ENCODE results near the gene UNC13B. TPM values are rescaled to one million over a fixed set of nuclear protein-coding genes. Genes with fewer than 3 reads are reported as not detected.
"Not testable (repeated sequence)": the region's sequence is repeated elsewhere in the genome, so short reads cannot be mapped to it uniquely, and the experiment has no call there.

Gene UNC13B
- total RNA-seq, 2 experiments from 2014 or later, result 0.64 to 1.1 TPM

DNA sequence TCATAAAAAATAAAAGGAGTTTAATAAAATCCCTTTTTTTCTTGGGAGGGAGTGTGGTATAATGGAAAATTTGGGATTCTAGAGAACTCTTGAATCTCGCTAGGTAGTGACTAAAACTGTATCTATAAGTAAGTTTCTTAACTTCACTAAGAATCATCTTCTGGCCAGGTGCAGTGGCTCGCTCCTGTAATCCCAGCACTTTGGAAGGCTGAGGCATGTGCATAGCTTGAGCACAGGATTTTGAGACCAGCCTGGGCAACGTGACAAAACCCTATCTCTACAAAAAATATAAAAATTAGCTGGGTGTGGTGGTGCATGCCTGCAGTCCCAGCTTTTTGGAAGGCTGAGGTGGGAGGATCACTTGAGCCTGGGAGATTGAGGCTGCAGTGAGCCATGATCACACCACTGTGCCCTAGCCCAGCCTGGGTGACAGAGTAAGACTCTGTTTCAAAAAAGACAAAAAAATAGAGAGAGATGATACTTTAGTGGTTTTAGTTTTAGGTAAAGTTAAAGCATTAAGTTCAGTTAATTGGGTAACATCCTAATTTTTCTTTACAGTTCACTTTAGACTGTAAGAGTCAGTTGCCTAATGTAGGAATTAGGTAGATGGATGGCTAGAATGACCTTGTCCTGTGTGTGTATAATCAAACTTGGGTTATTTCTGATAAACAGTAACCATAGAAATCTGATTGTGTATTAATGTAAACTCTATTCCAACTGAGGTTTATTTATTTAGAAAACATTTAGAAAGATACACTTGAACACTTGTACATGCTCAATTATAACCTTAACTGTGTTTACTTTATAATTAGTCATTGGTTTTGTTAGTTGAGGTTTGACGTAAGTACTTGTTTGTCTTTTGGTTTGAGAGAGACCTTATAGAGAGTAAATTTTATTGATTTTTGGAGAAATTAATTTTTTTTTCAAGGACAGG is 17.8 kb downstream of the UNC13B start:
- no peak for DNase-seq
- H3K27ac Mint-ChIP-seq, result no peak overlapping the region
- H3K4me3 Mint-ChIP-seq, result no peak overlapping the region
- no peaks in the 10 kb centered on the region for H3K27me3 Mint-ChIP-seq
- POLR2A ChIA-PET, result no interaction called here
- H3K9me3 Mint-ChIP-seq, result no peaks in the 10 kb centered on the region
- no peaks in the 10 kb centered on the region for H3K4me1 Mint-ChIP-seq
- no peak for ATAC-seq (ENCODE audit: low read depth)
- no peaks in the 10 kb centered on the region for H3K36me3 Mint-ChIP-seq

DNA sequence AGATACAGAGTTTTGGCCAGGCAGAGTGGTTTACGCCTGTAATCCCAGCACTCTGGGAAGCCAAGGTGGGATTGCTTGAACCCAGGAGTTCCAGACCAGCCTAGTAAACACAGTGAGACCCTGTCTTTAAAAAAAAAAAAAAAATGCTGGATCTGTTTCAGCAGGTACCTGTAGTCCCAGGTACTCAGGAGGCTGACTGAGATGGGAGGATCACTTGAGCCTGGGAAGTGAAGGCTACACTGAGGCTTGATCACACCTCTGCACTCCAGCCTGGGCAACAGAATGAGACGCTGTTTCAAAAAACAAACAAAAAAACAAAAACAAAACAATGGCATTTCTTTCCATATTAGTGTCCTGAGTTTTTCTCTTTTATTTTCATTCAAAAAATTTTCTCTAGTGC is 19.0 kb downstream of the UNC13B start:
- H3K9me3 Mint-ChIP-seq, result no peaks in the 10 kb centered on the region
- H3K36me3 Mint-ChIP-seq, result no peaks in the 10 kb centered on the region
- no peaks in the 10 kb centered on the region for H3K27me3 Mint-ChIP-seq
- H3K4me1 Mint-ChIP-seq, result no peaks in the 10 kb centered on the region
- no peak overlapping the region for H3K4me3 Mint-ChIP-seq
- ATAC-seq (ENCODE audit: low read depth) (no peak), DNase-seq (no peak)
- no peak overlapping the region for H3K27ac Mint-ChIP-seq
- POLR2A ChIA-PET, result no interaction called here

DNA sequence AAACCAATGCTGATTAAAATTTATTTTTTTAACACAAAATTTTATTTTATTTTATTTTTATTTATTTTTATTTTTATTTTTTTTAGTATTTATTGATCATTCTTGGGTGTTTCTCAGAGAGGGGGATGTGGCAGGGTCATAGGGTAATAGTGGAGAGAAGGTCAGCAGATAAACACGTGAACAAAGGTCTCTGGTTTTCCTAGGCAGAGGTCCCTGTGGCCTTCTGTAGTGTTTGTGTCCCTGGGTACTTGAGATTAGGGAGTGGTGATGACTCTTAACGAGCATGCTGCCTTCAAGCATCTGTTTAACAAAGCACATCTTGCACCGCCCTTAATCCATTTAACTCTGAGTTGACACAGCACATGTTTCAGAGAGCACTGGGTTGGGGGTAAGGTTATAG is 20.6 kb downstream of the UNC13B start:
- H3K9me3 Mint-ChIP-seq; H3K27ac Mint-ChIP-seq; H3K4me1 Mint-ChIP-seq; H3K36me3 Mint-ChIP-seq; ATAC-seq (ENCODE audit: low read depth); H3K4me3 Mint-ChIP-seq; POLR2A ChIA-PET; DNase-seq; H3K27me3 Mint-ChIP-seq: not testable (repeated sequence)

DNA sequence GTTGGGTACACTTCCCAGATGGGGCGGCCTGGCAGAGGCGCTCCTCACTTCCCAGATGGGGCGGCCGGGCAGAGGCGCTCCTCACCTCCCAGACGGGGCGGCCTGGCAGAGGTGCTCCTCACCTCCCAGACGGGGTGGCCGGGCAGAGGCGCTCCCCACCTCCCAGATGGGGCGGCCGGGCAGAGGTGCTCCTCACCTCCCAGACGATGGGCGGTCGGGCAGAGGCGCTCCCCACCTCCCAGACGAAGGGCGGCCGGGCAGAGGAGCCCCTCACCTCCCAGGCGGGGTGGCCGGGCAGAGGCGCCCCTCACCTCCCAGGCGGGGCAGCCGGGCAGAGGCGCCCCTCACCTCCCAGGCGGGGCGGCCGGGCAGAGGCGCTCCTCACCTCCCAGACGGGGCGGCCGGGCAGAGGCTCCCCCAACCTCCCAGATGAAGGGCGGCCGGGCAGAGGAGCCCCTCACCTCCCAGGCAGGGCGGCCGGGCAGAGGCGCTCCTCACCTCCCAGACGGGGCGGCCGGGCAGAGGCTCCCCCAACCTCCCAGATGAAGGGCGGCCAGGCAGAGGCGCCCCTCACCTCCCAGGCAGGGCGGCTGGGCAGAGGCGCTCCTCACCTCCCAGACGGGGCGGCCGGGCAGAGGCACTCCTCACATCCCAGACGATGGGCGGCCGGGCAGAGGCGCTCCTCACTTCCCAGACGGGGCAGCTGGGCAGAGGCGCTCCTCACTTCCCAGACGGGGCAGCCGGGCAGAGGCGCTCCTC is 21.4 kb downstream of the UNC13B start:
- H3K4me3 Mint-ChIP-seq; H3K27ac Mint-ChIP-seq; DNase-seq; ATAC-seq (ENCODE audit: low read depth); H3K4me1 Mint-ChIP-seq; POLR2A ChIA-PET; H3K9me3 Mint-ChIP-seq; H3K36me3 Mint-ChIP-seq; H3K27me3 Mint-ChIP-seq: not testable (repeated sequence)

DNA sequence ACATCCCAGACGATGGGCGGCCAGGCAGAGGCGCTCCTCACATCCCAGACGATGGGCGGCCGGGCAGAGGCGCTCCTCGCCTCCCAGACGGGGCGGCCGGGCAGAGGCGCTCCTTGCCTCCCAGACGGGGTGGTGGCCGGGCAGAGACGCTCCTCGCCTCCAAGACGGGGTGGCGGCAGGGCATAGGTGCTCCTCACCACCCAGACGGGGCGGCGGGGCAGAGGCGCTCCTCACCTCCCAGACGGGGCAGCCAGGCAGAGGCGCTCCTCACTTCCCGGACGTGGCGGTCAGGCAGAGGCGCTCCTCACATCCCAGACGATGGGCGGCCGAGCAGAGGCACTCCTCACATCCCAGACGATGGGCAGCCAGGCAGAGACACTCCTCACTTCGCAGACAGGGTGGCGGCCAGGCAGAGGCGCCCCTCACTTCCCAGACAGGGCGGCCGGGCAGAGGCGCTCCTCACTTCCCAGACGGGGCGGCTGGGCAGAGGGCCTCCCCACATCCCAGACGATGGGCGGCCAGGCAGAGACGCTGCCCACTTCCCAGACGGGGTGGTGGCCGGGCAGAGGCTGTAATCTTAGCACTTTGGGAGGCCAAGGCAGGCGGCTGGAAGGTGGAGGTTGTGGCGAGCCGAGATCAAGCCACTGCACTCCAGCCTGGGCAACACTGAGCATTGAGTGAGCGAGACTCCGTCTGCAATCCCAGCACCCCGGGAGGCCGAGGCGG is 22.1 kb downstream of the UNC13B start:
- POLR2A ChIA-PET; H3K4me1 Mint-ChIP-seq; H3K36me3 Mint-ChIP-seq; H3K4me3 Mint-ChIP-seq; ATAC-seq (ENCODE audit: low read depth); H3K9me3 Mint-ChIP-seq; H3K27me3 Mint-ChIP-seq; H3K27ac Mint-ChIP-seq; DNase-seq: not testable (repeated sequence)

DNA sequence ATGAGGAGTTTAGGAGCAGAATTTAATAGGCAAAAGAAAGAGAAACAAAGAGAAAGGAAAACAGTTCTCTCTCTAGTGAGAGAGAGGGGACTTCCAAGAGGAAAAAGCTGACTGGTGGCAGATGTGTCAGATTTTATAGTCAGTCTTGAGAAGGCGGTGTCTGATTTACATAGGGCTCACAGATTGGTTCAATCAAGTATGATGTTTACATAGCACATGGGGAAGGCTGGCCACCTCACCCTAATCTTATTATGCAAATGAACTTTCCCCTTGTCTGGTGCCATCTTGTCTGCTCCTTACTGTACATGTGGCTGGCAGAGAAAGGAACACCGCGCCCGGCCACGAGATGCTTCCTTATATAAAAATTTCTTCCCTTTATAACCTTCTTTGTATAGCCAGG is 24.7 kb downstream of the UNC13B start:
- Mint-ChIP-seq H3K27me3 (no peaks in the 10 kb centered on the region), H3K27ac (no peak overlapping the region), H3K9me3 (peaks cover 7% of the 10 kb centered on the region), H3K4me3 (no peak overlapping the region), H3K36me3 (no peaks in the 10 kb centered on the region), H3K4me1 (no peaks in the 10 kb centered on the region)
- no peak for ATAC-seq (ENCODE audit: low read depth)
- DNase-seq, result no peak
- POLR2A ChIA-PET, result no interaction called here

DNA sequence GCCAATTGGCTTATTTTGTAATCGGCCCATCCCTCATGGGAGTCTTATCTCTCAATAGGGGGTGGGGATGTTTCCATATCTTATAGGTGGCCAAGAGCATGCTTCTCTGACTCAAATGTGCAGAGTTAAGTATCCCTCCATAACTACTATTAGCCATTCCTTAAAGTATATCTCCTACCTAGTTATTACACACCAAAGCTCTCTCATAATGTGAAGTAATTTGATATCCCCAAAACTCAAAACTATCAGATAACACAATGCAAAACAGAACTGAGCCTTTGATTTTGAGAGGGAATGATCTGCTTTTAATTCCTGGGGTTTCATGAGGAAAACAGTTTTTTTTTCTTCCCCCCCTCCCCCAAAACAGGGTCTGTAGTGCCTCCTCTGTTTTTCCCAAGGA is 28.4 kb downstream of the UNC13B start:
- no peaks in the 10 kb centered on the region for H3K27me3 Mint-ChIP-seq
- no peak for ATAC-seq (ENCODE audit: low read depth)
- POLR2A ChIA-PET, result no interaction called here

DNA sequence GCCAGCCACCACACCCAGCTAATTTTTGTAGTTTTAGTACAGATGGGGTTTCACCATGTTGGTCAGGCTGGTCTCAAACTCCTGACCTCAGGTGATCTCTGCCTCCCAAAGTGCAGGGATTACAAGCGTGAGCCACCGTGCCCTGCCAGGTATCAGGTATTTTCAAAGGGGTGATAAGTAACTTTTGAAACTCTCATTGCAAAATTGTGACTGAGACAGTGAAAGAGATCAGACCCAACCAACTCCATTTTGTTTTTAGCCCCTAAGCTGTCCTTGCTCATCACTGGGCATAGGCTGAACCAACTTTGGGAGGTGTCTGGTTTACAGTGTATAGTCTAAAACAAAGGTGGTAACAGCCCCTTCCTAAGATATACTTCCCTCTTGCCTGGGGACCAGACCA is 29.3 kb downstream of the UNC13B start:
- Mint-ChIP-seq H3K27me3 (no peaks in the 10 kb centered on the region), H3K9me3 (peaks cover 25% of the 10 kb centered on the region), H3K27ac (no peak overlapping the region), H3K4me3 (no peak overlapping the region), H3K36me3 (no peaks in the 10 kb centered on the region), H3K4me1 (no peaks in the 10 kb centered on the region)
- no peak for ATAC-seq (ENCODE audit: low read depth)
- POLR2A ChIA-PET, result no interaction called here
- no peak for DNase-seq

More for the DNA sequence above, 28.4 kb downstream of the UNC13B start:
- no peak overlapping the region for H3K27ac Mint-ChIP-seq
- H3K4me3 Mint-ChIP-seq, result no peak overlapping the region
- no peaks in the 10 kb centered on the region for H3K4me1 Mint-ChIP-seq
- DNase-seq, result no peak
- H3K36me3 Mint-ChIP-seq, result no peaks in the 10 kb centered on the region
- H3K9me3 Mint-ChIP-seq, result peaks cover 22% of the 10 kb centered on the region

DNA sequence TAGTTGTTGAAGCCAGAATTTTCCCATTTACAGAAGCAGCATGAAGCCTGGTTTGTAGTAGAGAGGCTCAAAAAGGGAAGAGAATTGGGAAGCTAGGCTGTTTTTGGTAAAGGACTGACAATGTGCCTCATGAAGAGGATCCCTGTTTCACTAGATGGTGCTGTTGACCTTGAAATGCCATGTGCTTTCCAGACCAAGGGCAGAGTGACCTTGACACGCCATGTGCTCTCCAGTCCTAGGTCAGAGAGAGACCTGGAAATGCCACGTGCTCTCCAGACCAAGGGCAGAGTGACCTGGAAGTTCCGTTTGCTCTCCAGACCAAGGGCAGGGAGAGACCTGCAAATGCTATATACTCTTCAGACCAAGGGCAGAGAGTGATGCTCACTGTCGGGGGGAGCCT is 32.0 kb downstream of the UNC13B start:
- Mint-ChIP-seq H3K27ac (no peak overlapping the region), H3K4me3 (no peak overlapping the region), H3K4me1 (no peaks in the 10 kb centered on the region), H3K36me3 (no peaks in the 10 kb centered on the region), H3K9me3 (peaks cover 29% of the 10 kb centered on the region), H3K27me3 (no peaks in the 10 kb centered on the region)
- POLR2A ChIA-PET, result no interaction called here
- ATAC-seq (ENCODE audit: low read depth) (no peak), DNase-seq (no peak)

DNA sequence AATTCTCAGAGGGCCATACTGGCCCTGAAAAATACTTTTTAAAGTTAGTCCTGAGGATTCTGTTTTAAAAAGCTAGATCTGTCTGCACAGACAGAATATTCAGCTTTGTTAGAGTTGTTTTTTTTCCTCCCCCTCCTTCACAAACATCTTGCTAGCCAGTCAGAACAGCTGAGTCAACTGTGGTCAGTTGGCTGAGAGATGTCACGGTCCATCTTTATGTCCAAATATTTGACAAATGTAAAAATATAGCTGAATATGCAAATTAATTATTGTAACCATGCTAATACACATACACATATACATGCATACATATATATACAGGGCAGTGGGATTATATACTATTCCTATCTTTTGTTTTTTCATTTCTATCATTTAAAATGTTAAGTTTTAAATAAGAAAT is 33.9 kb downstream of the UNC13B start:
- H3K27ac Mint-ChIP-seq, result no peak overlapping the region
- no peak overlapping the region for H3K4me3 Mint-ChIP-seq
- H3K36me3 Mint-ChIP-seq, result no peaks in the 10 kb centered on the region
- ATAC-seq (ENCODE audit: low read depth), result no peak
- peaks cover 30% of the 10 kb centered on the region for H3K9me3 Mint-ChIP-seq
- no peak for DNase-seq
- no peaks in the 10 kb centered on the region for H3K4me1 Mint-ChIP-seq
- H3K27me3 Mint-ChIP-seq, result no peaks in the 10 kb centered on the region
- POLR2A ChIA-PET, result no interaction called here

DNA sequence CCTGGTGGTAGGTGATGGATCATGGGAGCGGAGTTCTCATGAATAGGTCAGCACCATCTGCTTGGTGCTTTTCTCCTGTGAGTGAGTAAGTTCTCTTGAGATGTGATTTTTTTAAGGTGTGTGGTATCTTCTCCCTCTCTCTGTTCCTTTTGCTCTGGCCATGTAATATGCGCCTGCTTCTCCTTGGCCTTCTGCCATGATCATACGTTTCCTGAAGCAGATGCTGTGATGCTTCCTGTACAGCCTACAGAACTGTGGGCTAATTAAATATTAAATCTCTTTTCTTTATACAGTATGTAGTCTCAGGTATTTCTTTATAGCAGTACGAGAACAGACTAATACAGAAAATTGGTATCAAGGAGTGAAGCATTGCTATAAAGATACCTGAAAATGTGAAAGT is 36.4 kb downstream of the UNC13B start:
- Mint-ChIP-seq H3K9me3 (peaks cover 28% of the 10 kb centered on the region), H3K27me3 (no peaks in the 10 kb centered on the region), H3K4me3 (no peak overlapping the region), H3K4me1 (no peaks in the 10 kb centered on the region), H3K36me3 (peaks cover 2% of the 10 kb centered on the region), H3K27ac (no peak overlapping the region)
- POLR2A ChIA-PET, result no interaction called here
- ATAC-seq (ENCODE audit: low read depth) (no peak), DNase-seq (no peak)

DNA sequence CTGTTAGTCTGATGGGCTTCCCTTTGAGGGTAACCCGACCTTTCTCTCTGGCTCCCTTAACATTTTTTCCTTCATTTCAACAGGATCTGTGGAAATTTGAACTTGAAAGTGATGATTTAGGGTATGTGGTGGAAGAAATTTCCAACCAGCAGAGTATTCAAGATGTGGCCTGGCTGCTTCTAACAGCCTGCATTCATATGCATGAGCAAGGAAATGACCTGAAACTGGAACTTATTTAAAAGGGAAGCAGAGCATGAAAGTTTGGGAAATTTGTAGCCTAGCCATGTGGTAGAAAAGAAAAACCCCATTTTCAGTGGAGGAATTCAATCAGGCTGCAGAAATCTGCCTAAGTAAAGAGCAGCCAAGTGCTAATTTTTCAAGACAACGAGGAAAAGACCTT is 41.7 kb downstream of the UNC13B start:
- POLR2A ChIA-PET, result no interaction called here
- Mint-ChIP-seq H3K9me3 (peaks cover 27% of the 10 kb centered on the region), H3K27me3 (no peaks in the 10 kb centered on the region), H3K4me3 (no peak overlapping the region), H3K36me3 (peaks cover 2% of the 10 kb centered on the region), H3K27ac (no peak overlapping the region), H3K4me1 (no peaks in the 10 kb centered on the region)
- DNase-seq, result no peak
- ATAC-seq (ENCODE audit: low read depth), result no peak

DNA sequence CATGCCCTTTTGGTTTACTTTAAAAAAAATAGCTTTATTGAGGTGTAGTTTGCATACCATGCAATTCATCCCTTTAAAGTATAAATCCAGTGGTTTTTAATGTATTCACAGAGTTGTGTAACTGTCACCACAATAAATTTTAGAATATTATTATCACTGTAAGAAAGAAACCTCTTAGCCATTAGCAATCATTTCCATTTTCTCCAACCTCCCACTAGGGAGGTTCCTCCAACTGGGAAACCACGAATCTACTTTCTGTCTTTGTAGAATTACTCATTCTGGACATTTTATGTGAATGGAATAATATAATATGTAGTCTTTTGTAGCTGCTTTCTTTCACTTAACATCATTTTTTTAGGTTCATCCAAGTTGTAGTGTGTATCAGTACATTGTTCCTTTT is 43.5 kb downstream of the UNC13B start:
- Mint-ChIP-seq H3K4me3 (no peak overlapping the region), H3K27me3 (no peaks in the 10 kb centered on the region), H3K9me3 (peaks cover 24% of the 10 kb centered on the region), H3K27ac (no peak overlapping the region), H3K4me1 (no peaks in the 10 kb centered on the region), H3K36me3 (peaks cover 2% of the 10 kb centered on the region)
- DNase-seq (no peak), ATAC-seq (ENCODE audit: low read depth) (no peak)
- POLR2A ChIA-PET, result no interaction called here
